Trophoblast cell (in vitro differentiated cells and primary cell): ENCODE results near the gene SAMD10.

Source experiments
- DNase-seq, 2 donors: peaks; one replicate each; pipeline ENCODE4 v3.0.0-alpha.2; 2016
- H2AFZ ChIP-seq: 2 replicates; pipeline ENCODE4 v1.6.1; 2013; ENCODE audit warnings: low read length, moderate library complexity, mild to moderate bottlenecking; ENCODE audit not compliant: insufficient read depth, poor library complexity
- H2AK5ac ChIP-seq: 2 replicates; pipeline ENCODE4 v1.6.1; 2013; ENCODE audit warnings: mild to moderate bottlenecking, low read length
- H2BK120ac ChIP-seq: 2 replicates; pipeline ENCODE4 v1.6.1; 2013; ENCODE audit warnings: low read length, mild to moderate bottlenecking, moderate library complexity; ENCODE audit not compliant: insufficient read depth, poor library complexity
- H2BK12ac ChIP-seq: 2 replicates; pipeline ENCODE4 v1.6.1; 2013; ENCODE audit warnings: mild to moderate bottlenecking, low read length, moderate library complexity
- H2BK5ac ChIP-seq: 2 replicates; pipeline ENCODE4 v1.6.1; 2013; ENCODE audit warnings: low read length, low read depth, moderate library complexity, mild to moderate bottlenecking; ENCODE audit not compliant: poor library complexity
- H3K14ac ChIP-seq: 2 replicates; pipeline ENCODE4 v1.6.1; 2013; ENCODE audit warnings: mild to moderate bottlenecking, low read length
- H3K18ac ChIP-seq: 2 replicates; pipeline ENCODE4 v1.6.1; 2013; ENCODE audit warnings: mild to moderate bottlenecking, low read length
- H3K23ac ChIP-seq: 2 replicates; pipeline ENCODE4 v1.6.1; 2013; ENCODE audit warnings: low read length
- H3K27ac ChIP-seq: 2 replicates; pipeline ENCODE4 v1.5.1; 2013; ENCODE audit warnings: low read depth, mild to moderate bottlenecking, inconsistent platforms, low read length, moderate library complexity
- H3K27me3 ChIP-seq: 2 replicates; pipeline ENCODE4 v1.6.1; 2013; ENCODE audit warnings: inconsistent platforms, mild to moderate bottlenecking, low read length, moderate library complexity; ENCODE audit not compliant: insufficient read depth
- H3K36me3 ChIP-seq, 2 experiments: 1 replicate in 1 of 2; 2 replicates in 1 of 2; pipeline ENCODE4 v1.6.1; 2013; ENCODE audit warnings: low read length in 2 of 2, mild to moderate bottlenecking in 2 of 2, moderate library complexity in 1 of 2; ENCODE audit not compliant: insufficient read depth in 2 of 2, control insufficient read depth in 1 of 2
- H3K4ac ChIP-seq: 2 replicates; pipeline ENCODE4 v1.6.1; 2013; ENCODE audit warnings: low read depth, mild to moderate bottlenecking, low read length, moderate library complexity
- H3K4me1 ChIP-seq, 2 experiments: 1 replicate in 1 of 2; 2 replicates in 1 of 2; pipeline ENCODE4 v1.6.1; 2013; ENCODE audit warnings: low read length in 2 of 2, mild to moderate bottlenecking in 2 of 2, moderate library complexity in 1 of 2; ENCODE audit not compliant: insufficient read depth in 2 of 2, control insufficient read depth in 1 of 2
- H3K4me2 ChIP-seq: 2 replicates; pipeline ENCODE4 v1.6.1; 2013; ENCODE audit warnings: inconsistent platforms, mild to moderate bottlenecking, low read length, moderate library complexity
- H3K4me3 ChIP-seq: 2 replicates; pipeline ENCODE4 v1.5.1; 2013; ENCODE audit warnings: mild to moderate bottlenecking, low read depth, low read length, inconsistent platforms
- H3K79me1 ChIP-seq: one replicate; pipeline ENCODE4 v1.6.1; 2013; ENCODE audit warnings: low read length
- H3K79me2 ChIP-seq: 2 replicates; pipeline ENCODE4 v1.6.1; 2013; ENCODE audit warnings: low read length, mild to moderate bottlenecking; ENCODE audit not compliant: control insufficient read depth, insufficient read depth, poor library complexity
- H3K9ac ChIP-seq: 2 replicates; pipeline ENCODE4 v1.6.1; 2013; ENCODE audit warnings: mild to moderate bottlenecking, low read length
- H3K9me3 ChIP-seq: 2 replicates; pipeline ENCODE4 v1.6.1; 2013; ENCODE audit warnings: low read depth, mild to moderate bottlenecking, control low read depth, inconsistent platforms, low read length; ENCODE audit not compliant: insufficient read depth
- H4K12ac ChIP-seq: 2 replicates; pipeline ENCODE4 v1.6.1; 2013; ENCODE audit warnings: low read depth, mild to moderate bottlenecking, low read length, moderate library complexity
- H4K8ac ChIP-seq: 2 replicates; pipeline ENCODE4 v1.6.1; 2013; ENCODE audit warnings: low read depth, mild to moderate bottlenecking, low read length, moderate library complexity
- H4K91ac ChIP-seq: one replicate; pipeline ENCODE4 v1.6.1; 2013; ENCODE audit warnings: low read depth, mild to moderate bottlenecking, low read length, moderate library complexity
- WGBS: extraction: QIAGEN DNeasy Blood & Tissue Kit; methylation state at CpG from one replicate; pipeline ENCODE4 v1.1.7; 2013; ENCODE audit warnings: missing lambda C conversion rate; ENCODE audit not compliant: insufficient read length, insufficient coverage; ENCODE audit errors: extremely low coverage; 5-methylcytosine and 5-hydroxymethylcytosine counted together

SAMD10 gene

DNA sequence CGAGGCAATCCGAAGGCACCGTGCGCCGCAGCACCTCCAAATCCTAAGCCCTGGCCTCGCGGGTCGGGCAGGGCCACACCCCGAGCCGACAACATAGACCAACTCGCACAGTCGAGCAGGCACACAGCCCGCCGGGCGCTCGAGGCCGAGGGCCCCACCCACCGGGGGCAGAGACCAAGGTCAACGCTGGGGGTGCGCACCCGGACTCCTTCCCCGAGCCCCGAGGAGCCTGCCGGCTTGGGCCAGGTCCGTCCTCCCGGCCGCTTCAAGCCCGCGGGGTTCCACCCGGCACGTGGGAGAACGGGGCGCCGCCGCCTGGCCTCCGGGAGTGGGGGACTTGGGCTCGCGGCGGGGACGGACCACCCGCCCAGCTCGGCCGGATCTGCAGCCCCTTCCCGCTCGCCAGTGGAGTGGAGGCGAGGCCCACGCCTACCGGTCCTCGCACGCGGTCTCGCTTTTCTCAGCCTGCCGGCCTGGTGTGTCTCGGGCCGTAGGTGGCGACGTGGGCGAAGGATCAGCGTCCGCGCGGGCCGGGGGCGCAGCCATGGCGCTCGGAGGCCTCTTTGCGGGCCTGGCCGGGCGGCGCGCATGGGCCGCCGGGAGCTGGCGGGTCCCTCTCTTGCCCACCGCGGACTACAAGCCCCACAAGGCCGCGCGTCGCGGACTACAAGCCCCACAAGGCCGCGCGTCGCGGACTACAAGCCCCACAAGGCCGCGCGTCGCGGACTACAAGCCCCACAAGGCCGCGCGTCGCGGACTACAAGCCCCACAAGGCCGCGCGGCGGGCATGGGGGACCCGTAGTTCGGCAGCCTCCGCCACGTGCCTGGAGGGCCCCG lies 23.4 kb downstream of the SAMD10 start, which contains the start of gene UCKL1:
Gene UCKL1, minus strand, starts transcription at position 590 of the 837 bp plus-strand sequence. Its CDS starts 44 bp downstream, at position 546.
- Histone ChIP-seq H3K23ac (no peak within 1 kb of the TSS), H3K18ac (peak within 1 kb of the TSS; percentile 96), H3K79me2 (peaks cover 20% of the 10 kb centered on the region), H3K27me3 (no peaks in the 10 kb centered on the region), H4K91ac (peak within 1 kb of the TSS; percentile 98), H3K4me2 (peak within 1 kb of the TSS; percentile 92), H2BK5ac (peak within 1 kb of the TSS; percentile 77), H4K8ac (peak within 1 kb of the TSS; percentile 84), H3K79me1 (peaks cover 10% of the 10 kb centered on the region), H4K12ac (peak within 1 kb of the TSS; percentile 89), H2BK120ac (peak within 1 kb of the TSS; percentile 85), H2AFZ (peak within 1 kb of the TSS; percentile 82), H3K4me3 (peak within 1 kb of the TSS; percentile 93), H2AK5ac (peak within 1 kb of the TSS; percentile 85), H3K4me1 (peaks cover 18 to 23% of the 10 kb centered on the region in 2 experiments), H3K4ac (peak within 1 kb of the TSS; percentile 66), H3K14ac (peak within 1 kb of the TSS; percentile 64), H3K9ac (peak within 1 kb of the TSS; percentile 96), H3K9me3 (no peaks in the 10 kb centered on the region), H3K27ac (peak within 1 kb of the TSS; percentile 14), H3K36me3 (peaks cover 17 to 21% of the 10 kb centered on the region in 2 experiments), H2BK12ac (no peak within 1 kb of the TSS)
- no CpG with 5 or more reads among the region's 105 CpGs for WGBS
- DNase-seq = peak; percentile 83 to 84

DNA sequence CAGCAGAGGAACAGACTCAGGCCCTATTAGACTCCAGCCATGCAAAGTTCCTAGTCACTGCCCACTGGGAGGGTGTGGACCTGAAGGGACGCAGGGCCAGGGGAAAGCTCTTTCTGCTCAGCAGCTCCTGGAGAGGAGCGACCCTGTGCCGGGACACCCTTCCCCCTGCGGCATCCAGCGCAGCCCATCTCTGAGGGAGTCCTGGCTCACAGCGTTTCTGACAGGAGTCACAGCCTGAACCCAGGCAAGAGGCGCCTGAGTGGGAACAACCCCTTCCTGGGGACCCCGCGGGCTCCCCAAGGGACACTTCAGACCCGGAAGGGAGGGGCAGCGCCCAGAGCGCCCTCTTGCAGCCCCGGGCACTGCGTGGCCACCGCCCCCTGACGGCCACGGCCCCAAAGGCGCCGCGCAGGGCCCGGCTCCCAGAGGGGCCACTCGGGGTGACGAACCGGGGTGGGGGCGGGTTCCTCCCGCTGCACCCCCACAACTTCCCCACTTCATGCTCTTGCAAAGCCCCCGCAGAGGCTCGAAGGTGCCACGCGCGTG lies 24.1 kb downstream of the SAMD10 start:
- Histone ChIP-seq H3K79me2 (peaks cover 22% of the 10 kb centered on the region), H4K12ac (peak overlapping the region; percentile 89), H3K27me3 (no peaks in the 10 kb centered on the region), H3K4me1 (peaks cover 18 to 23% of the 10 kb centered on the region in 2 experiments), H4K8ac (peak overlapping the region; percentile 84), H2BK5ac (peak overlapping the region; percentile 77), H3K18ac (peak overlapping the region; percentile 96), H2BK120ac (peak overlapping the region; percentile 85), H3K9ac (peak overlapping the region; percentile 96), H3K79me1 (peaks cover 10% of the 10 kb centered on the region), H2AFZ (peak overlapping the region; percentile 82), H2AK5ac (peak overlapping the region; percentile 85), H3K4ac (peak overlapping the region; percentile 66), H3K36me3 (peaks cover 22 to 23% of the 10 kb centered on the region in 2 experiments), H3K14ac (peak overlapping the region; percentile 64), H2BK12ac (no peak overlapping the region), H3K4me3 (peak overlapping the region; percentile 93), H3K23ac (no peak overlapping the region), H3K27ac (no peak overlapping the region), H4K91ac (peak overlapping the region; percentile 98), H3K4me2 (peak overlapping the region; percentile 92), H3K9me3 (no peaks in the 10 kb centered on the region)
- DNase-seq = peak in 1 of 2 donors; percentile 41
- no CpG with 5 or more reads among the region's 31 CpGs for WGBS

DNA sequence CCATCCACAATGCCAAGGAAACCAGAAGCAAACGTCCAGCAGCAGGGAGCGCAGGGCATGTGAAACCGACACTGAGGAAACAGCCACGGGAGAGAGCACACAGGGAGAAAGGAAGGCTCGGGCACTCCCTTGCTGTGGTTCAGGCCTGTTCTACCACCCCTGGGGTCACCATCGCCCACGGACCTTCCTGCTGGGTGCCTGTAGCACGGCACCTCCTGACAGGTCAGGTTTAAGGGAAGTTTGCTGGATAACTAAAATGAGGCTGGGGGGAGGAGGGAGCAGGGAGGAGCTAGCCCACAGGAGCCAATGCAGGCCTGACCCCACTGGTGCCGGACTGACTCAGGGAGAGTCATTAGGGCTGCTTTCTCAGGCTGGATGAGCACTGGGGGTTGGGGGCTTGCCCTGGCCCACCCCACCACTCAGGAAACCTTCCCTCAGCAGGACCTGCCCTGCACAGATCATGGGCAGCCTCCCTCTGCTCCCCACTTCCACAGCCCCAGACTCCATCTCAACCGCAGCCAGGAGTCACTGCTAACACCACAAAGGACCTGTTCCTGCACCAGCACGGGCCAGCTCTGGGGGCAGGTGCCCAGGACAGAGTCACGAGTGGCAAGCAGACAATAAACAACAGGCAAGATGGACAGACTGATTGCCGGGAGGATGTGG lies 25.5 kb downstream of the SAMD10 start:
- Histone ChIP-seq H2BK120ac (no peak overlapping the region), H4K8ac (no peak overlapping the region), H2BK12ac (no peak overlapping the region), H4K12ac (no peak overlapping the region), H3K36me3 (peaks cover 15 to 17% of the 10 kb centered on the region in 2 experiments), H3K79me1 (peaks cover 10% of the 10 kb centered on the region), H3K79me2 (peaks cover 22% of the 10 kb centered on the region), H3K4me2 (no peak overlapping the region), H3K9ac (no peak overlapping the region), H2BK5ac (no peak overlapping the region), H3K4me3 (no peak overlapping the region), H3K27ac (no peak overlapping the region), H3K14ac (no peak overlapping the region), H2AK5ac (no peak overlapping the region), H3K23ac (no peak overlapping the region), H2AFZ (no peak overlapping the region), H4K91ac (no peak overlapping the region), H3K27me3 (no peaks in the 10 kb centered on the region), H3K9me3 (no peaks in the 10 kb centered on the region), H3K18ac (peak overlapping the region; percentile 25), H3K4me1 (peaks cover 26 to 32% of the 10 kb centered on the region in 2 experiments), H3K4ac (peak overlapping the region; percentile 66)
- DNase-seq = no peak
- no CpG with 5 or more reads among the region's 13 CpGs for WGBS

DNA sequence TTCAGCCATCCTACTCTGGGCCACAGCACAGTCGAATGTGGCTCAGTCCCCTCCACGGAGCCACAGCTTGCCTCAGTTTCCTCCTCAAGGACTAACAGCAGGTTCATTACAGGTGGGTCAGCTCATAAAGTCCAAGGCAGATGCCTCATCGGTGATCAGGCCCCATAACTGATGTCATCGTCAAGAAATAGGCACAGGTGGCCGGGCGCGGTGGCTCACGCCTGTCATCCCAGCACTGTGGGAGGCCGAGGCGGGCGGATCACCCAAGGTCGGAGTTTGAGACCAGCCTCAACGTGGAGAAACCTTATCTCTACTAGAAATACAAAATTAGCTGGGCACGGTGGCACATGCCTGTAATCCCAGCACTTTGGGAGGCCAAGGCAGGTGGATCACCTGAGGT lies 26.7 kb downstream of the SAMD10 start:
- no CpG with 5 or more reads among the region's 14 CpGs for WGBS
- Histone ChIP-seq H3K4me1 (peaks cover 27 to 34% of the 10 kb centered on the region in 2 experiments), H2BK12ac (no peak overlapping the region), H4K91ac (no peak overlapping the region), H2BK120ac (no peak overlapping the region), H4K12ac (no peak overlapping the region), H3K4ac (peak overlapping the region; percentile 2), H3K79me2 (peaks cover 22% of the 10 kb centered on the region), H3K79me1 (peaks cover 10% of the 10 kb centered on the region), H3K4me3 (no peak overlapping the region), H3K4me2 (no peak overlapping the region), H3K27ac (no peak overlapping the region), H3K9ac (no peak overlapping the region), H2BK5ac (no peak overlapping the region), H3K14ac (no peak overlapping the region), H4K8ac (no peak overlapping the region), H3K9me3 (no peaks in the 10 kb centered on the region), H3K27me3 (no peaks in the 10 kb centered on the region), H3K23ac (no peak overlapping the region), H2AK5ac (no peak overlapping the region), H3K36me3 (peaks cover 13 to 17% of the 10 kb centered on the region in 2 experiments), H3K18ac (no peak overlapping the region), H2AFZ (no peak overlapping the region)
- peak in 1 of 2 donors; percentile 24 for DNase-seq
